ENCODE data around the gene HOGA1.

DNA sequence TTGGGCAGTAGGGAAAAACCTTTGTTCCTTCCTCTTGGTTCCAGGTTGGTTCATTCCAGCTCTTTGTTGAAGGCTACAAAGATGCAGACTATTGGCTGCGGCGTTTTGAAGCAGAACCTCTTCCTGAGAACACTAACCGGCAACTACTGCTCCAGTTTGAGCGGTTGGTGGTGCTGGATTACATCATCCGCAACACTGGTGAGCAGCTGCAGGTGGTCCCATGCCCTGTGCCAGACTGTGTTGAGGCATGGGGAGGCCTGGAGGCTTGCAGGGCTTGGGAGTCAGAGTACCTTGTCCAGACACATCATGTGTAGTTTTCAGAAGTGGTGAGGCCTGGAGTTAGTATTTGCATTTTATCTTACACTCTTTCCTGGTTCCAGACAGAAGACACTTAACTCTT lies 72.6 kb downstream of the HOGA1 start:
- TF ChIP-seq TAF1 (IDR thresholded peaks at IDR 0.05; ENCODE audit: borderline replicate concordance, low read depth, low read length) (no peak), EP300 (IDR thresholded peaks at IDR 0.05; ENCODE audit: borderline replicate concordance in 1 of 2, low read depth in 1 of 2, low read length in 1 of 2) (no peak), CTCF (IDR thresholded peaks at IDR 0.05) (no peak), MAX (IDR thresholded peaks at IDR 0.05; ENCODE audit: low read depth) (no peak), MEF2A (IDR thresholded peaks at IDR 0.05; ENCODE audit: borderline replicate concordance, low read depth) (no peak)
